A549 treated with DMSO at 1 μM for 4 hours (cell line): ENCODE data around the gene TIMM10B. TPM values are rescaled to one million over a fixed set of nuclear protein-coding genes. Genes with fewer than 3 reads are reported as not detected.

Source experiments
- total RNA-seq: library from RNA; stranded (reverse); fragments of 200-300 nt; extraction: Qiagen RNA extraction; gene quantifications from 5 replicates; pipeline ENCODE4 v1.2.3, GENCODE V29; 2022; ENCODE audit warnings: low read depth

Gene TIMM10B, protein sequence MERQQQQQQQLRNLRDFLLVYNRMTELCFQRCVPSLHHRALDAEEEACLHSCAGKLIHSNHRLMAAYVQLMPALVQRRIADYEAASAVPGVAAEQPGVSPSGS
- total RNA-seq = 26.4 to 38.9 TPM (median 37.1 TPM) in 5 replicates

DNA sequence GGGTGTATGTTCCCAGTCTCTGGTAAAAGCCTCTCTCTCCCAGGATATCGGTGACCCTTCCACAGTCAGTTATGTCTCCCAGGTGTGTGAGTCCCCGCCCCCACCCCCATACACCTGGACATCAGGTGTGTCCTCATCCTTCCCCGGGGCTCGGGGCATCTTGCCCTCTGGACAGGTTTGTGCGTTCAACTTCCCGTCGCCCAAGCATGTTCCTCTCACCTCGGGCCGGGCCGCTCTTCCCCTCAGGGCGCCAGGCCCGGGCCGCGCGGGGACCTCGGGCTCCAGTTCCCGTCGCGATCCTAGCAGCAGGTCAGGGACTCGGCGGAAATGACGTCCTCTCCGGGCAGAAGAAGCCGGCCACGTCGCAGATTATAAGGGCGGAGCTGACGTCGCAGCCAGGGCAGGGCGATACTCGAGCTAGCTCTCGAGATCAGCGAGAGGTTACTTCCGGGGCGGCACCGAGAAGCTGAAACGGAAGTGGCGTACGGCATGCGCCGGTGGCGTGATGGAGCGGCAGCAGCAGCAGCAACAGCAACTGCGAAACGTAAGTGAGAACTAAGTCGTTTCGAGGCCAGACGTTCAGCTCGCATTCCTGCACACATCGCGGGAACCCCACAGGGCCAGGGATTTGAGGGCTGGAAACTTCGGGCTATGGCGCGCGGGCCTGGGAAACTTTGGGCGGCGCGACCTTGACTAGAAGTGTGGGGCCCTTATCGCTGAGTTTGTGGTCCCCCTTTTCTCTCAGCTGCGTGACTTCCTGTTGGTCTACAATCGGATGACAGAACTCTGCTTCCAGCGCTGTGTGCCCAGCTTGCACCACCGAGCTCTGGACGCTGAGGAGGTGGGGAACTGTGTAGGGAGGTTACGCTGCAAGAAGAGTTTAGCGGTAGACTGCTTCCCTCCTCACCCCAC, at the start of gene TIMM10B, which contains the start of gene ARFIP2:
TSS of gene TIMM10B (plus strand) at position 490 of the 912 bp plus-strand sequence. CDS start at position 506, 16 bp downstream.
TSS of gene ARFIP2 (minus strand) at position 320 of the 912 bp plus-strand sequence. CDS start 910 bp downstream, outside the sequence.

DNA sequence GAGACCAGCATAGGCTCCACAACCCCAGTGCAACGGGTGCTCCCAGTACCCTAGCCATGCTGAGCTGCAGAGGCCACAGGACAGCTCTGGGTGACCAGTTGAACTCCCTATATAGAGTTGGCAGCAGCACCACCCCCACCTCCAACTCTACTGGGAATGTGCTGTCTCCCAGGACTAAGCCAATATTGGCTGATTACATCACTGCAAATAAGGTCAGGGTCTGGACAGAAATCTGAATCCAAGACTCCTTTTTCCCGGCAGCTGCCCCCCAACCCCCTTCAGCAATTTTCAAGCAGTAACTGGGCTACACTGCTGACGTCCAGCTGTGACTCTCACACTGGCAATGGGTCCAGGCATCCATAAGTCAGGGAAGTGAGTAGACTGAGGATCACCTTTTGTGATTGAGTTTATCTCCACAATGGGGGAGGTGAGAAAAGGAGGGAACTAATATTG, 40.4 kb upstream of the TIMM10B start, which contains the start of gene HPX:
TSS of gene HPX (minus strand) at position 82 of the 453 bp plus-strand sequence. CDS start at position 58, 24 bp downstream.

DNA sequence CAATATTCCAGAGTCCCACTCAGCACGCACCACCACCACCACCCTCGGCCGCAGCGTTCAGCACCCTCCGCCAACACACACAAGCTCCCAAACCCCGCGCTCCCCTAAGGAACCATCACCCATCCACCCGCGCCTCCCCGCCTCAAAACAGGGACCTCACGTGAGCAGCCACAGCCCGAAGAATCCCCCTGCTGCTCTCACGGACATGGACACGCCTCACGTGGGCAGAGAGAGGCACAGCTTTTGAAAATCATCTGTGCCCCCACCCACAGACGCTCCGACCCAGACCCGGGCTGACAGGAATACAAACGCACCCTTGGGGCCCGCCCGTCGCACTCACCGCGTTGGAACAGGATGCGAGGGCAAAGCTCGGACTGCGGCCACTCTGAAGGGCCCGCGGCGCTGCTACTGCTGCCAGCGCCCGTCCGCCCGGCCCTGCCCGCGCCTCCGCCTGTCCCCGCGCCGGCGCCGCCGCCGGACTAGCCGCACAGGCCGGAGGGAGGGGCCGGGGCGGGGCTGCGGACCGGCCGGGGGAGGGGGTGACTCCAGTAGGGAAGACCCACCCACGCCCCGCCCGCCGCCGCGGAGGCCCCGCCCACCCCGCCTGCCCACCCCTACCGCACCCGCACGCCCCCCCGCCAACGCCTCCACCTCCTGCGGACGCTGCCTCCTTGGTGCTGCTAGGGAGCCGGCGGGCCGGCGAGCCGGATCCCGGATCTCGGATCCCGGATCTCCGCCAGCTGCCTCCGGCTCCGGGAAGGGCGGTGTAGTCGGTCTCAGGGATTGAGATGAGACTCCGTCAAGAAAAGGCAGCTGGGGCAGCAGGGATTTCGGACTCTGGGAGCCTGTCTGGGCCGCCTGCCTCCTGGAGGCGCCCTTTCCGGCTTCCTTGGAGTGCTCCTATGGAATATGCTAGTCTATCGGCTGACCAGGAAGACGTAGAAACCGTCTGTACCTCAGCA, 7.6 kb upstream of the TIMM10B start, which contains the start of gene TRIM3:
TSS of gene TRIM3 (minus strand) at position 491 of the 962 bp plus-strand sequence. CDS start 8,246 bp downstream, outside the sequence.

DNA sequence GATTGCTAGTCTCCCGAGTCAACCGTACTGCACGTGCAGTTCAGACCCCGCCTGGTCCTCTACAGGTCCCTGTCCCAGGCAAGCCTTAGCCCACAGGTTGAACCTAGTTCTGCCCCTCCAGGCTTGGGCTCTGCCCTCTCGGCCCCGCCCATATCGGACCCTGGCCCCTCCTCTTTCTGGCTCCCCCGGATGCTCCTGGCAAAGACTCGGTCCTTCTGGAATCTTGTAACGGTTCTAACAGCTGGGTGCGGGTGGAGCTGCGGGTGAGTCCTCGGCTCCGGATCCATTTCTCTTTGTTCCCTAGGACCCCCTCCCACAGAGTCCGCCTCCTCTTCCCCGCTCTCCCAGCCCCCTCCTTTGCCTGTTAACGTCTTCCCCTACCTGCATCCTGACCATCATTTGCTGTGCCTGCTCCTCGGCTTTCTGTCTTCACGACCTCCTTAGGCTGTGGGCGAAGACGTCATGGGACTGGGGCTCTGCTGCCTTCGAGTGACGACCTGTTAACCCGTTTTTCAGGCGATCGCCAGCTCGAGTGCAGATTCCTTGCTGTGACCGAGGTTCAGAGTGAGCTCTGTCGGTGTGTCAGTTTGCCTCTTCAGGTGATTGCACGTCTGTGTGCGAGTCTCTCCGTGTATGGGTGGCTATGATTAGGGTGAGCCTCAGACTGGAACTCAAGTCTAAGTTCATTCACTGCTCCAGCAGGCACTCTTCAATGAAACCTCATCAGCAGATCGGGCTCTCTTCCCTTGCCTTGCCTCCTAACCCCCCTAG, 16.0 kb downstream of the TIMM10B start, which contains the start of gene DNHD1:
TSS of gene DNHD1 (plus strand) at position 212 of the 771 bp plus-strand sequence. CDS start 936 bp downstream, outside the sequence.

Other genes starting within 250 kb of the TIMM10B start
- gene FHIP1B, start 246.9 kb upstream of the TIMM10B start, total RNA-seq = 13.4 to 17.9 TPM (median 17.2 TPM) in 5 replicates
- 0.07 to 0.10 TPM (median 0.08 TPM) in 3 of 5 replicates, not detected in the others for gene CNGA4, start 242.4 kb upstream of the TIMM10B start, total RNA-seq
- gene CCKBR, start 221.7 kb upstream of the TIMM10B start, total RNA-seq = not detected in 5 replicates
- gene CAVIN3, start 161.0 kb upstream of the TIMM10B start, total RNA-seq = 24.7 to 34.0 TPM (median 26.6 TPM) in 5 replicates
- gene SMPD1, start 91.0 kb upstream of the TIMM10B start, total RNA-seq = 10.2 to 13.1 TPM (median 11.4 TPM) in 5 replicates
- gene APBB1, start 62.4 kb upstream of the TIMM10B start, total RNA-seq = 17.0 to 20.3 TPM (median 17.8 TPM) in 5 replicates
- 0.32 to 1.4 TPM (median 0.49 TPM) in 5 replicates for gene HPX, start 40.5 kb upstream of the TIMM10B start, total RNA-seq
- 14.9 to 21.1 TPM (median 18.1 TPM) in 5 replicates for gene TRIM3, start 7.6 kb upstream of the TIMM10B start, total RNA-seq
- 54.9 to 61.4 TPM (median 59.2 TPM) in 5 replicates for gene ARFIP2, start 170 bp upstream of the TIMM10B start, total RNA-seq
- gene DNHD1, start 15.8 kb downstream of the TIMM10B start, total RNA-seq = 3.3 to 3.7 TPM (median 3.5 TPM) in 5 replicates
- gene RRP8, start 122.1 kb downstream of the TIMM10B start, total RNA-seq = 27.9 to 37.6 TPM (median 34.3 TPM) in 5 replicates
- gene ILK, start 122.3 kb downstream of the TIMM10B start, total RNA-seq = 105 to 120 TPM (median 114 TPM) in 5 replicates
- gene TAF10, start 130.7 kb downstream of the TIMM10B start, total RNA-seq = 189 to 236 TPM (median 228 TPM) in 5 replicates
- 45.1 to 54.1 TPM (median 49.2 TPM) in 5 replicates for gene TPP1, start 137.9 kb downstream of the TIMM10B start, total RNA-seq
- gene DCHS1, start 174.3 kb downstream of the TIMM10B start, total RNA-seq = 0.11 to 0.16 TPM (median 0.14 TPM) in 5 replicates
- gene MRPL17, start 201.8 kb downstream of the TIMM10B start, total RNA-seq = 96.4 to 125 TPM (median 98.2 TPM) in 5 replicates